ENCODE measurements around the gene ADAM12.
"Not testable (repeated sequence)": the region's sequence is repeated elsewhere in the genome, so short reads cannot be mapped to it uniquely, and the experiment has no call there.

The ADAM12 gene

DNA sequence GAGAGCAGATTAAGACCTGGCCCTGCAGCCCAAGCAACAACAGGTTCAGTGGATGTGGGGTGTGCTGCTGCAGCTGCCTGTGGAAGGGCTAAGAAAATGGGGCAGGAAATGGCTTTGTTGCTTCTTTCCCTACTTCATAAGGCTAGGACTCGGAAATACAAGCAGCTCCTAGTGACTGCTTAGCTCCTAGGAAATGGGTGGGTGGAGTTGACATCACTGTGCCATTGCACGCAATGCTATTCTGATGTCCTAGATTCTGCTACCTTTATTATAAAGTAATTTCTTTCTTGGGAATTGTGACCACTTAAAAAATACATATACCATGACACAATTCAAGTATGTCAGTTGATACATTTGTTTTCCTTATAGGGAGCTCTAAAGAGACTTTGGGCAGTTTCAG, 336.1 kb downstream of the ADAM12 start:
- no peak for DNase-seq (ENCODE audit: low read depth)

DNA sequence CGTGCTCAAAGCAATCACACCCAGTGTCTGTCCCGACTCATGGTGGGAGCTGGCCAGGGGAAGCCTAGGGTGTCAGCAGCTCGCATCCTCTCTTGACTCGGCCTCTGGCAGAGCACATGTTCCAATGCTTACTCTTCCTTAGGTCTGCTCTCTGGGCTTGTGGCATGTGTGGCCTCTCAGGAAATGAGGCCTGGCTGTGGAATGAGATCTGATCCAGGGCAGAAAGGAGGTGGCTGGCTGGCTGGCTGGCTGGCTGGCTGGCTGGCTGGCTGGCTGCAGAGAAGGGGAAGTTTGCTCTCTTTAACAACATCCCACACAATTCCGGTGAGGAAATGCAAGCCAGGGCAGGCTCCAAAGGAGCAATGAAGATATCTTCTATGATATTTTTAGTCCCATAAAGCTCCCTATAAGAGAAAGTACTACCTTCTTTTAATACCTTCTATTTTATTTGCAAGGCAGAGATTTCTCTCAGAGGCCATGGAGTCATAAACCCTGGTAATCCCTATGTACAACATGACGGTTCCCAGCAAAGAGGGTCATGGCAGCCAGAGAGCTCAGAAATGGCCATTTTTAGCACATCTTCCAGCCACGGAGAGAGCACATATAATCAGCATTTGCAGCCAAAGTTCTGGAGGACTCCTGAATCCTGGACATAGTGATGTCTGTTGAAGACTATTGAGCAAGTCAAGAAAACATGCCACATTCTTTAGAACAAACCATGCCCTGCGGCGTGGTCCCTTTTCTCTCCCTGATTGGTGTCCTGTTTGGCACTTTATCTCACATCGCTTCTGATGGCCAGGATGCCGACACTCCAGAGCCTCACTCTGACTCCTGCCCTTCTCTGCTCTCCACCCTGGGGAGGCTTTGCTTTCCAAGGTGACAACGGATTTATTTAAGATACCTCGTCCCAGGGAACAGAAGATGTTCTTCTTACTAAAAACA, 338.2 kb downstream of the ADAM12 start:
- DNase-seq (ENCODE audit: low read depth) = no peak

DNA sequence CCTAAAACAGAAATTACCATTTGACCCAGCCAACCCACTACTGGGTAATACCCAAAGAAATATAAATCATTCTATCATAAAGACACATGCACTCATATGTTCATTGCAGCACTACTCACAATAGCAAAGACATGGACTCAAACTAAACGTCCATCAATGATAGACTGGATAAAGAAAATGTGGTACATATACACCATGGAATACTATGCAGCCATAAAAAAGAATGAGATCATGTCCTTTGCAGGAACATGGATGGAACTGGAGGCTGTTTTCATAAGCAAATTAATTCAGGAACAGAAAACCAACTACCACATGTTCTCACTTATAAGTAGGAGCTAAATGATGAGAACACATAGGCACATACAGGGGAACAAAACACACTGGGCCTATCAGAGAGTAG, 340.5 kb downstream of the ADAM12 start:
- DNase-seq (ENCODE audit: low read depth) = not testable (repeated sequence)

DNA sequence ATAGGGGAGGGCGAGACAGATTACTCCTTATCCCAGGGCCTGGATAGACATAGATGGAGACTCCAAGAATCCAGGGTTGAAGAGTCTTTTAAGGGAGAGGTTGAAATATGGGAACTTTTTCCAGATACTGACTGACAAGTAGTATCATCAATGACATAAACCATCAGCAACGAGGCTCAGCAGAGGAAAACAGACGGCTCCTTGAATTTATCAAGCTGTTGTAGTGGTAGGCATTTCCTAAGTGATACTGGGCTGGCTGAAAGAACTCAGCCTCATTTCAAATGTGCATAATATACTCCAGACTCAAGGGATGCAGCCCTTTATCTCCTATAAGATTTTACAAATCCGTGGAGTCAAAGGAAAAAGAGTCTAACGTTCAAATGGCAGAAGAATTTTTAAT, 341.4 kb downstream of the ADAM12 start:
- no peak for DNase-seq (ENCODE audit: low read depth)

DNA sequence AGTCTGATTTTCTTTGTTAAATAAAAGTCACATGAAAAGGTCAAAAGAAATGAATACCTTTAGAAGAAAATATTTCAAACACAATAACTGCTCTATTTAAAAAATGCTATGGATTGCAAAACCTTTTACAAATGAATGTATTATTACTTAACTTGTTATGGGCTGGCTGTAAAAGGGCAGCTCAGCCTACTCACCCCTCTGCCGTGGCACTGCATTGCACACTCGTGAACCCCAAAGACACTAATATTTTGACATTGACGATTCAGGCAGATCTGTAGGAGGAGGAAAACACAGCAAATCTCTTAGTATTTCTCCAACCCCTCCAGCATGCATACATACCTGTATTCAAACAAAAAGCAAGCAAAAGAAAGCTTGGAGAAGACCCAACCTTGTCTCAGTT, 342.4 kb downstream of the ADAM12 start:
- no peak for DNase-seq (ENCODE audit: low read depth)

DNA sequence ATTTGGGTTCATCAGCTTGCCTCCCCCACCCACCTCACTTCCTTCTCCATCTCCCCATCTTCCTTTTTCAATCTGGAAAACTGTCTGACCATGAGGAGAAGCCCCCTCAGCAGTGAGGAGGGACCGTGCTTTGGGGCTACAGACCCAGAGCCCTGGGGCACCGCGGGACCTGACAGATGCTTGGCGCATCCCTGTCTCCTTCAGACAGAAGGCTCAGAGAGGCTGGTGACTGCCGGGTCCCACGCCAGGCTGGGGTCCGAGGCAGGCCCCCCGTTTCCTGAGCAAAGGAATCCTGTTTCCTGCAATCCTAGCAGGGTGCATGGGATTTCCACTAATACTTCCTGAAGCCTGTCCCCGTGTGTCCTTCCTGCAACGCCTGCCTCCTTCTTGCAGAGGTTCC, 344.9 kb downstream of the ADAM12 start:
- DNase-seq (ENCODE audit: low read depth) = no peak

DNA sequence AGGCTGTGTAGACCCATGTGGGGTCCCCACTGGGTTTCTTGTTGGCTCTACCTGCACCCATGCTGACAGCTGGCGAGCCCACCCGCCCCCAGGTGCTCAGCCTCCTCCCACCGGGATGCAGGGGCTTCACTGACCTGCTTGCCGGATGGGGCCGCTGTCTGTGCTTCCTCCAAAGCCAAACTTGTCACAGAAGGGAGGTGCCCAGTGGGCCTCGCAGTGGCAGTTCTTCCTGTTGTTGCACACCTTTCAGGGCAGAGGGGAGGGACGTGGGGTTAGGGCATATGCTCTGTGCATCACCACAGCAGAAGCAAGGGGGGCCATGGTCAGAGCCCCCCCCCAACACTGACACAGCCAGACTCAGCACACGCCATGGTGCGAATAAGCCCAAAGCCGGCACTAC, 345.4 kb downstream of the ADAM12 start:
- no peak for DNase-seq (ENCODE audit: low read depth)

DNA sequence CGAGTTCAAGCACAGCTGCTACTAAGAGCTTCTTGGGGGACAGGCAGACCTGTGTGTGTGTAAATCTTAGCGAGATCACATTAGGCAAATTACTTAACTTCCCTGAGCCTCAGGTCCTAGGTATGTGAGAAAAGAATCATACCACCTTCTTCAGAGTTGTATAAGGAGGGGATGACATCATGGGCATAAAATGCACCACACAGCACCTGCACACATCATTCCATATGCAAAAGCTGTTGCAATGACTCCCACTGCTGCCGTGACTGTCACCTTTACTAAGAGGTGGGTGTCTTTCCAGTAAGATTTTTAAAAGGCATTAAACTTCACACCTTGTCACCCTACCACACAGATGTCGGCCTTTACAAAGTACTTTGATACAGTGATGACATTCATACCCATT, 345.9 kb downstream of the ADAM12 start:
- DNase-seq (ENCODE audit: low read depth) = no peak

DNA sequence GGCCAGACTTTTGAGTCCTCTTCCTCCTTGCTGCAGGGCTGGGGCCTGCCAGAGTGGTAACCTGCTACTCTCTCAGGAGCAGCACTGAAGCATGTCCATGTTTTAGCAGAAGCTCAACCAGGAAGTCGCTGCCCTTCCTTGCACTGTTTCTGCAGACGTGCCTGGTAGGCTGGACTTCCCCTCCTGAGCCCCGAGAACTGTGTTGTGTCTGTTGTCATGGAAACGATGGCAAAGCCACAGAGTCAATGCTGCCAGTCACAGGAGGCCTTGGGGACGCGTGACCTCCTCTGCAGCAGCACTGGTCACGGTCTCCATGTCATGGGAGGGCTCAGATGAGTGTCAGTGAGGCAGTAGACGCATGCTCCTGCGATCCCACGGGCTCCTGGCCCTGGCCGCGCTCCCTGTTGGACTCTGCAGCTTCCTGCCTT, 346.5 kb downstream of the ADAM12 start:
- peak; percentile 17 for DNase-seq (ENCODE audit: low read depth)

DNA sequence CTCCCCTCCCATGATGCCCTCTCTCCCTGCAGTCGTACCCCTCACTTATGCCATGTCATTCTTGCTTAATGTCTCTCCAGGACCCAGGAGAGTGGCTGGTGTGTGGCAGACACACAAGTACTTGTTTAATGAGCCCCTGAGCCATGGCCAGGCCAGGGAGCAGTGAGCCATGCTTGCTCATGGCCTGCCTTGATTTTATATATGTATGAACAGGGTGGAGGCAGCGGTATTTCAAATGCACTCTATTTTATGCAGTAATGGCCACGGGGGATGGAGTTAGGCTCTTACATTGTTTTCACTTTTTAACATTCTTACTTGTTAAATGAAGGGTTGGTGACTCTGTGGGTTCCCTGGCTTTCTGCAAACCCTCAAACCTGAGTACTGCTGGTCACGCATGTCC, 347.2 kb downstream of the ADAM12 start:
- DNase-seq (ENCODE audit: low read depth) = no peak

DNA sequence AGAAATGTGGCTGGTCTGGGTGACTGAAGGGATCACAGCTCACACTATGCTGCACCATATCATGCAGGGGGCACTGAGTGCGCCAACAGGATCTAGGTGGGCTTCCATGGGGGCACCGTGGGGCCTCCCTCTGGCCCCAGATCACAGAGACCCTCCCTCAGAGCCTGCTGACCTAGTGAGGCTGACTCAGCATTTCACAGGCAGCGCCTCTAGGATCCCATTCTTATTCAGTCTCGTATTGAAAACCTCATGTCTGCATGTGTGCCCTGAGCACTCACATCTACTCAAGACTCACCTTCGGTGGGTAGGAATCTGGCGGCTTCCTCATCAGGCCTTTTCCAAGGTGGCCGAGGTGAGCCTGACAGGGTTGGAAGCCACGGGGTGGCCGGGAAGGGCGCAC, 350.3 kb downstream of the ADAM12 start:
- no peak for DNase-seq (ENCODE audit: low read depth)

DNA sequence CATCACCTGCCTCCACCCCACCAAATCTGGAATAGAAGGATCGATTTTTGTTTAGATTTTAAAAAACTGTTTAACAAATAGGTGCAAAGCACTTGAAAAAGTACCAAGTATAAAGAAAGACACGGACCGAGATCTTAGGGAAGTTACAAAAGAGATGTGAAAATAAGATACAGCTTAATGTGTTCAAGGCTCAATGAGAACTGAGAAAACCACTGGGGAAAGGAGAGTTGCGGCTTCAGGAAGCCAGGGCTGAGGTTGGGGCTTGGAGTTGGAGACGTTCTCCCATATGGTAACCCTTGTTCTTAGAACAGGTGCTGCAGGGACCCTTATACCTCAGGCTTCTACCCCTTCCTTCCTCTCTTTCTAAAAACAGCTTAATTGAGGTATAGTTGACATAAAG, 351.8 kb downstream of the ADAM12 start:
- no peak for DNase-seq (ENCODE audit: low read depth)

DNA sequence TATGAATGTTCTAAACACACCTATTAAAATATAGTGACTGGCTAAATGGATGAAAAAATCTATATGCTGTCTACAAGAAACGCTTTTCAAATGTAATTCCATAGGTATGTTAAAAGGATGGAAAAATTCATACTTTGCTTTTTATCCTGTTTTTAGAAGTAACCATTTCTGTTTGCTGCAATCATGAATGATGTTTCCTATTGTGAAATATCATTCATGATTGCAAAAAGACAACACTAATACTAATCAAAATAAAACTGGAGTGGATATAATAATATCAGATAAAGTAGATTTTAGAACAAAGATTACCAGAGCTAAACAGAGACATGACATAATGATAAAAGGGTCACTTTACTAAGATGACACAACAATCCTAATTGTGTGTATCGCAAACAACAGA, 353.7 kb downstream of the ADAM12 start:
- no peak for DNase-seq (ENCODE audit: low read depth)

DNA sequence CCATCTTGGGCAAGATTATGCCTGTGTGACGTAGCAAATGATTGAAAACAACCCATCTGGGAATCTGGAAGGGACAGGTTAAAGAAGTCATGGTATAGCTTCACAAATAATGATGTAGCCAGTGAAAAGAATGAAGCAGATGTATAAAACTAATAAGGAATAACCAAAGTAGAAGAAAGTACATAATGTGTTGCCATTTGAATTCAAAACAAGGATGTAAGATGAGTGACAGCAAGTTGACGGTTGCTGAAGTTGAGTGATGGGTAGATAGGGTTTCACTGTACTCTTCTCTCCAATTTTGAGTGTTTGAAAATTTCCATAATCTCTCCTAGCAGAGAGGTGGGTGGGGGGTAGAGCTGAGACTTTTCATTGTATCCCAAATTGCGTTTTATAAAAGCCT, 358.3 kb downstream of the ADAM12 start:
- DNase-seq (ENCODE audit: low read depth) = no peak

DNA sequence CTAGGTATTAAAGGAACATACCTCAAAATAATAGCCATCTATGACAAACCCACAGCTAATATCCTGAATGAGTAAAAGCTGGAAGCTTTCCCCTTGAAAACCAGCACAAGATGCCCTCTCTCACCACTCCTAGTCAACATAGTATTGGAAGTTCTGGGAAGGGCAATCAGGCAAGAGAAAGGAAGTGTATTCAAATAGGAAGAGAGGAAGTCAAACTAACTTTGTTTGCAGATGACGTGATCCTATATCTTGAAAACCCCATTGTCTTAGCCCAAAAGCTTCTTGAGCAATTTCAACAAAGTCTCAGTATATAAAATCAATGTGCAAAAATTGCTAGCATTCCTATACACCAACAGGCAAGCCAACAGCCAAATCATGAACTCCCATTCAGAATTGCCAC, 360.6 kb downstream of the ADAM12 start:
- no peak for DNase-seq (ENCODE audit: low read depth)

DNA sequence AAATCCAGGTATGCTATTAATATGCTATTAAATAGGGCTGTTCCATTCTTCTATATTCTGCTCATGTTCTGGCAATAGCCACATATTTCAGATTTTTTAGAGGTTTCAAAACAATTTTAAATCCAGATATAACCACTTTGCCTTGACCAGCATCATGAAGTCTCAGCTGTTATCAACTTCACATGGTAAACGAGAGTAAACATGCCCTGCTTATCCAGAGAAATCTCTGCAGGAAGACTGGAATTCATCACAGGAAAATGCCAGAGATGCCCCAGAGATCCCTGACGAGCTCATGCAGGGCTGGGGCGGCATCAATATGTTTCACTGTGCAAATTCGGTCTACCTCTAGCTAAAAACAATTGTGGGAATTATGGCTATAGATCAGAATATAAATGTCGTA, 365.4 kb downstream of the ADAM12 start:
- DNase-seq (ENCODE audit: low read depth) = no peak

DNA sequence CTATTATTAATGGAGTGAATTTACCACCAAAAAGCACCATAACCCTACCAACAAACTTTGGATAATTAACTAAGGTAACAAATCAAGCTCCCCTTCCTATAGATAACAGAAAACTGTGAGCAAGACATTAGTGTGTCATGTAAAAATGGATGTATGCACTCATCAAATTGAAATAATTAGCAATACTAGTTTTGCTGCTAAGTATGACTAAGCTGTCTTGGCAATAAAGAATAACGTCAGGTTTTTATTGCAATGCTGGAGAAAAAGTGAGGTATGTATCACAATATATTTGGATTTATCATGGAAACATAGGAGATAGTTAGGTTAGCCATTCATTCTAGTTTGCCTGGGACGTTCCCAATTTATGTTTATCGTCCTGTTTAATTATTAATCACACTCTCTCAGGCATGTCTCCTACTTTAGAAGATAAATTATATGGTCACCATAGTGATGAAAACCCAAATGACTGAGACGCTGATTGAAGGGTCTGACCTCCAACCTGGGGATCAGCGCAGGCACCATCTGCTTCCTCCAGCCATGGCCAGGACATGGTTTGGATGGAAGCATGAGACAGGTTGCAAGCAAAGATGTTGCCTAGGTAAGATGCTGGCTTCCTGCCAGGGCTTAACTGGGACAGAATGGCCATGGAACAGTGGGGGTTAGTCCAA, 366.3 kb downstream of the ADAM12 start:
- DNase-seq (ENCODE audit: low read depth) = no peak

DNA sequence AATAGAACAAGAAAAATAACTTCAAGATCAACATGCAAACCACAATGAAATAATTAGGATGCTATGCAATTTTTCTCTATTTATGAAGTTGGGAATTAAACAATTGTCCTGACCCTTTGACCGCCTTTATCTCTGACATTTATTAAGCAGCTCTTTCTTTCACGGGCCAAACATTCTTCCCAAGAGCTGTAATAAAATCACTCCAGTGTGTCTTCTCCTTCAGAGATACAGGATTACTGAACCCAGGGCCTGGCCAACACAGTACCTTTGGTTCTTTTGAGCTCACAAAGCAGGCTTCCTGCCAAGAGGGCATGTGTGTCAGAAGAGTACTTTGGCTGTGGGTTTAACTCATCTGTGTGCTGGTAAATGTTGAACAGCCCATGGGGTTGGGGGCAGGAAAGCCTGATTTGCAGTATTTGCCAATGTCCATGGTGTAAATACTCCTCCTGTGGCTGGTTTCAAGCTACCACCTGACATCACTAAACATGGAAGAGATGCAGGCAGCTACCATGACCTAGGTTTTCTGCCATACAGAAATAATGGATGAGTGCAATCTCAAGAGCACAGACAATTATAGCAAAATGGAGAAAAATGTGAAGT, 370.2 kb downstream of the ADAM12 start:
- no peak for DNase-seq (ENCODE audit: low read depth)

DNA sequence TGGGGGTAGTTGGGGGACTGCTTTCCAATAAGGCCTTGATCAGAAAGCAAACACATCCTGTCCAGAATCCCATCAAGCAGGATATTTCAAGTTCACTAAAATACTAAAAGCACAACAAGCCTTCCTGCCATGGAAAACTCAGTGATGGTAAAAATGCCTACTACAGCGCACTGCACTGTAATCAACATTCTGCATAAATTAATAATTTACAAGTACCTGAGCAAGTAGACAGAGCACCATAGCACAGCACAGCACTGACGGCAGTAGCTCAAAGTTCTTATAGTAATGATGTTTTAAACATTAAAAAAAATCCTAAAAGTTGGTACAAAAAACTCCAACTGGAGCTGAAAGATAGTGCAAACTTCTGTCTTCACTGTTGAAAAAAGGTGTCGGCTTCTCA, 371.4 kb downstream of the ADAM12 start:
- DNase-seq (ENCODE audit: low read depth) = no peak

DNA sequence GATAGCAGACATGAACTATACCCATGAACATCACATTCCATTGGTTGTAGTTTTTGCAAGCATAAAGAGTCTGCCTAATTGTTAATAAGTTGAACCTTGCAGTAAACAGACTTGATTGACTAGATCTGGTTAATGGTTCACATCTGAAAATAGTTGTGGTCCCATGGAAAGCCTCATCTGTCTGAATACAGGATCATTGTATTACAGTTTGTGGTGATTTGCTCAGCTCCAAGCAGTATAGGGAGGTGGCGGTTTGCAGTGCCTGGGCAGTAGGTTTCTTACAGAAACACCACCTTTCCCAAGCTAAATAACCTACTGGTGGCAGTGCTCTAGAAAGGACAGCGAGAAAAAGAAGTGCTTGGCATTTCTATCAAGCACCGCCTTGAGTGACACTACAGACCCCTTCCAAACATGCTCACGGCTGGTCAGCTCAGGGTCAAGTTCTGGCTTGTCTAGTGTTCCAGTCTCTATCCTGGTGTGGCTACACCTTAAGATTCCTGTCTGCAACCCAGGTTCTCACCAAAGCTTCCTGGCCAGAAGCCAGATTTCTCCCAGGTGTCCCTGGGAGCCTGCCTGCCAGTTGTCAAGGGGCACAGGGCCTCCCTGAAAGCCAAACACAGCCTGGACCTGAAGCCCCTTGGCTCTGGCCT, 372.0 kb downstream of the ADAM12 start:
- no peak for DNase-seq (ENCODE audit: low read depth)

DNA sequence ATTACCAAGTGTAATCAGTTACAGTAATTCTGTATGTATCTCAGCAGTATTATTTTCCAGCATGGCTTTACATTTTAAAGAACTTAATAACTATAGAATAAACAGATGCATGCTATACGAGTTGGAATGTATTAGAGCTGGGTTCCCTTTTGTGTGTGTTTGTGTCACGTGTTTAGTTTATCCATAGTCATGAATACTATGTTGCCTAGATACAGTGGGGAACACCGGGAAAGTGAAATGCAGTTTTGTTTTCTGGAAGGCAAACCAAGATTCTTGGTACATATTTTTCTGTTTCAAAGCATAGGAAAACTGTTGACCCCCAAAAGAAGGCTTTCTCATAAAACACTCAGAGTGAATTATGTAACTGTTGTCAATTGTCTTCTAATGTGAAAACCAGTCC, 372.9 kb downstream of the ADAM12 start:
- DNase-seq (ENCODE audit: low read depth) = no peak

DNA sequence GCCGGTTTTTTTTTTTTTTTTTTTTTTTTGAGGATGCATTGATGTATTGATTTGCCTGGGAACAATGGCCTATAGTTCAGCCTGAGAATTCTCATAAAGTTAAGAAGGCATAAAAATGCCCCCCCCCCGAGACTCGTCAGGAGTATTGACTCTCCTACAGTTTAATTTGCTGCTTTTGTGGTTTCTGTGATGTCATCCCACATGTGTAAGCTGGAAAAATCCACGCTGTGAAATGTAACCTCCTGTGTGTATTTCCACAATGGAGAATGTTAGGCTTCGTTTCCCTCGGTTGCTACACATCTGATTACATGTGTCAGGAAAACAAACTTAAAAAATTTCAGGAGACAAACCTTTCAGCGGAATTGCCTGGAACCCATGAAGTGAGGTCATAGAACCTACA, 374.0 kb downstream of the ADAM12 start:
- DNase-seq (ENCODE audit: low read depth) = no peak

Measured in activated T-helper 9 cell treated with anti-CD3 and anti-CD28 coated beads, Interleukin-2, amount 50 U/mL, for 16 hours (primary cell).